Measurements from ENCODE around the gene CDC45. TPM values are rescaled to one million over a fixed set of nuclear protein-coding genes. Genes with fewer than 3 reads are reported as not detected.

CDC45 gene
- total and polyA plus RNA-seq, 2 of the 13 experiments (the other 11 are each of a cell fraction or from before 2014, with no cell fraction given): 14.4 to 36.3 TPM

DNA sequence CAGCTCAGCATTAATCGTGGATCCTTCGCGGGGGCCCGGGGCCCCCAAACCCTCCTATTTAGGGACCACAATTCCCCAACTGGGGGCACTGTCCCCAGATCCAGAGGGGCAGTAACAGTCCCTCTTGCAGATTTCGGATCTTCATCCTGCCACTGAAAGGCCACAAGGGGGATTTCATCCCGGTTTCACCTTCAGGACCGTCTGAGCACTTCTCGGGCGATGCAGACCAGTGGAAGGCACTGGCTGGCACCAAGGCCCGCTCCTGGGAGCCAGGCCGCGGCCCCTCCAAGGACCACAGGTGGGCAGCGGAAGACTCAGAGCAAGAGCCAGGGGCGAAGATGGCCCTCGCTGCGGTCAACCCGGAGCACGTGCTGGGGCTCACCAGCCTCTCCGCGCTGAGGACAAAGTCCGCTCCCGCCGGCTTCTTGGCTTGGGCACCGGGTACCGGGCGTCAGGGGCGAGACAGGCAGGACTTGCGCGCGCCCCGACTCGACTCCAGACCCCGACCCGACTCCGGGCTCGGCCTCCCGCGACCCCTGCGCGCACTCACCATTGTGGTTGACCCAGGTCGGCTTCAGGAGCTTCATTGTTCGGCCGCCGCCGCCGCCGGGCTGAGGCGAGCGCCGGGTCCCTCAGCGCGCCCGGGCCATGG is 48.7 kb upstream of the CDC45 start (continued):
- TF ChIP-seq TBX2 (CRISPR knock-in tag; IDR thresholded peaks at IDR 0.05; ENCODE audit: borderline replicate concordance) (peak; percentile 52), SMAD3 (CRISPR knock-in tag; IDR thresholded peaks at IDR 0.05) (0 out of 2 replicates have a peak, but pooled peaks have one; percentile 17), ISL2 (CRISPR knock-in tag; IDR thresholded peaks at IDR 0.05) (0 out of 2 replicates have a peak, but pooled peaks have one; percentile 22), FOXO1 (CRISPR knock-in tag; IDR thresholded peaks at IDR 0.05) (no peak), ZBTB20 (CRISPR knock-in tag; IDR thresholded peaks at IDR 0.05; ENCODE audit: borderline replicate concordance, low read depth) (no peak; the same call in 1 of the 2 replicates), SNAPC2 (CRISPR knock-in tag; IDR thresholded peaks at IDR 0.05) (0 out of 2 replicates have a peak, but pooled peaks have one; percentile 33), ZNF703 (CRISPR knock-in tag; IDR thresholded peaks at IDR 0.05; ENCODE audit: borderline replicate concordance) (peak; percentile 28; the same call in 1 of the 2 replicates), PHF21A (CRISPR knock-in tag; IDR thresholded peaks at IDR 0.05) (no peak), MIER3 (CRISPR knock-in tag; IDR thresholded peaks at IDR 0.05; ENCODE audit: borderline replicate concordance) (no peak), JARID2 (CRISPR knock-in tag; IDR thresholded peaks at IDR 0.05; ENCODE audit: insufficient replicate concordance) (no peak), MXI1 (IDR thresholded peaks at IDR 0.05; ENCODE audit: borderline replicate concordance, low read depth, low read length) (peak; percentile 70; the same call in 1 of the 3 replicates), NFYC (CRISPR knock-in tag; IDR thresholded peaks at IDR 0.05) (no peak), ZNF589 (CRISPR knock-in tag; conservative IDR thresholded peaks at IDR 0.05) (no peak), ZMAT3 (CRISPR knock-in tag; conservative IDR thresholded peaks at IDR 0.05) (peak; percentile 75; the same call in 1 of the 2 replicates), KLF11 (CRISPR knock-in tag; IDR thresholded peaks at IDR 0.05) (no peak)
- TF ChIP-seq, protein P1, sequence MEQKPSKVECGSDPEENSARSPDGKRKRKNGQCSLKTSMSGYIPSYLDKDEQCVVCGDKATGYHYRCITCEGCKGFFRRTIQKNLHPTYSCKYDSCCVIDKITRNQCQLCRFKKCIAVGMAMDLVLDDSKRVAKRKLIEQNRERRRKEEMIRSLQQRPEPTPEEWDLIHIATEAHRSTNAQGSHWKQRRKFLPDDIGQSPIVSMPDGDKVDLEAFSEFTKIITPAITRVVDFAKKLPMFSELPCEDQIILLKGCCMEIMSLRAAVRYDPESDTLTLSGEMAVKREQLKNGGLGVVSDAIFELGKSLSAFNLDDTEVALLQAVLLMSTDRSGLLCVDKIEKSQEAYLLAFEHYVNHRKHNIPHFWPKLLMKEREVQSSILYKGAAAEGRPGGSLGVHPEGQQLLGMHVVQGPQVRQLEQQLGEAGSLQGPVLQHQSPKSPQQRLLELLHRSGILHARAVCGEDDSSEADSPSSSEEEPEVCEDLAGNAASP (CRISPR knock-in tag; IDR thresholded peaks at IDR 0.05; ENCODE audit: borderline replicate concordance): no peak
- TF ChIP-seq, protein P2, sequence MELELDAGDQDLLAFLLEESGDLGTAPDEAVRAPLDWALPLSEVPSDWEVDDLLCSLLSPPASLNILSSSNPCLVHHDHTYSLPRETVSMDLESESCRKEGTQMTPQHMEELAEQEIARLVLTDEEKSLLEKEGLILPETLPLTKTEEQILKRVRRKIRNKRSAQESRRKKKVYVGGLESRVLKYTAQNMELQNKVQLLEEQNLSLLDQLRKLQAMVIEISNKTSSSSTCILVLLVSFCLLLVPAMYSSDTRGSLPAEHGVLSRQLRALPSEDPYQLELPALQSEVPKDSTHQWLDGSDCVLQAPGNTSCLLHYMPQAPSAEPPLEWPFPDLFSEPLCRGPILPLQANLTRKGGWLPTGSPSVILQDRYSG (CRISPR knock-in tag; IDR thresholded peaks at IDR 0.05): no peak
- TF ChIP-seq, protein P3, sequence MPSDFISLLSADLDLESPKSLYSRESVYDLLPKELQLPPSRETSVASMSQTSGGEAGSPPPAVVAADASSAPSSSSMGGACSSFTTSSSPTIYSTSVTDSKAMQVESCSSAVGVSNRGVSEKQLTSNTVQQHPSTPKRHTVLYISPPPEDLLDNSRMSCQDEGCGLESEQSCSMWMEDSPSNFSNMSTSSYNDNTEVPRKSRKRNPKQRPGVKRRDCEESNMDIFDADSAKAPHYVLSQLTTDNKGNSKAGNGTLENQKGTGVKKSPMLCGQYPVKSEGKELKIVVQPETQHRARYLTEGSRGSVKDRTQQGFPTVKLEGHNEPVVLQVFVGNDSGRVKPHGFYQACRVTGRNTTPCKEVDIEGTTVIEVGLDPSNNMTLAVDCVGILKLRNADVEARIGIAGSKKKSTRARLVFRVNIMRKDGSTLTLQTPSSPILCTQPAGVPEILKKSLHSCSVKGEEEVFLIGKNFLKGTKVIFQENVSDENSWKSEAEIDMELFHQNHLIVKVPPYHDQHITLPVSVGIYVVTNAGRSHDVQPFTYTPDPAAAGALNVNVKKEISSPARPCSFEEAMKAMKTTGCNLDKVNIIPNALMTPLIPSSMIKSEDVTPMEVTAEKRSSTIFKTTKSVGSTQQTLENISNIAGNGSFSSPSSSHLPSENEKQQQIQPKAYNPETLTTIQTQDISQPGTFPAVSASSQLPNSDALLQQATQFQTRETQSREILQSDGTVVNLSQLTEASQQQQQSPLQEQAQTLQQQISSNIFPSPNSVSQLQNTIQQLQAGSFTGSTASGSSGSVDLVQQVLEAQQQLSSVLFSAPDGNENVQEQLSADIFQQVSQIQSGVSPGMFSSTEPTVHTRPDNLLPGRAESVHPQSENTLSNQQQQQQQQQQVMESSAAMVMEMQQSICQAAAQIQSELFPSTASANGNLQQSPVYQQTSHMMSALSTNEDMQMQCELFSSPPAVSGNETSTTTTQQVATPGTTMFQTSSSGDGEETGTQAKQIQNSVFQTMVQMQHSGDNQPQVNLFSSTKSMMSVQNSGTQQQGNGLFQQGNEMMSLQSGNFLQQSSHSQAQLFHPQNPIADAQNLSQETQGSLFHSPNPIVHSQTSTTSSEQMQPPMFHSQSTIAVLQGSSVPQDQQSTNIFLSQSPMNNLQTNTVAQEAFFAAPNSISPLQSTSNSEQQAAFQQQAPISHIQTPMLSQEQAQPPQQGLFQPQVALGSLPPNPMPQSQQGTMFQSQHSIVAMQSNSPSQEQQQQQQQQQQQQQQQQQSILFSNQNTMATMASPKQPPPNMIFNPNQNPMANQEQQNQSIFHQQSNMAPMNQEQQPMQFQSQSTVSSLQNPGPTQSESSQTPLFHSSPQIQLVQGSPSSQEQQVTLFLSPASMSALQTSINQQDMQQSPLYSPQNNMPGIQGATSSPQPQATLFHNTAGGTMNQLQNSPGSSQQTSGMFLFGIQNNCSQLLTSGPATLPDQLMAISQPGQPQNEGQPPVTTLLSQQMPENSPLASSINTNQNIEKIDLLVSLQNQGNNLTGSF (CRISPR knock-in tag; IDR thresholded peaks at IDR 0.05): 0 out of 2 replicates have a peak, but pooled peaks have one; percentile 57
- TF ChIP-seq, protein P4, sequence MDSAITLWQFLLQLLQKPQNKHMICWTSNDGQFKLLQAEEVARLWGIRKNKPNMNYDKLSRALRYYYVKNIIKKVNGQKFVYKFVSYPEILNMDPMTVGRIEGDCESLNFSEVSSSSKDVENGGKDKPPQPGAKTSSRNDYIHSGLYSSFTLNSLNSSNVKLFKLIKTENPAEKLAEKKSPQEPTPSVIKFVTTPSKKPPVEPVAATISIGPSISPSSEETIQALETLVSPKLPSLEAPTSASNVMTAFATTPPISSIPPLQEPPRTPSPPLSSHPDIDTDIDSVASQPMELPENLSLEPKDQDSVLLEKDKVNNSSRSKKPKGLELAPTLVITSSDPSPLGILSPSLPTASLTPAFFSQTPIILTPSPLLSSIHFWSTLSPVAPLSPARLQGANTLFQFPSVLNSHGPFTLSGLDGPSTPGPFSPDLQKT (CRISPR knock-in tag; IDR thresholded peaks at IDR 0.05; ENCODE audit: borderline replicate concordance): no peak
- TF ChIP-seq, protein P5, sequence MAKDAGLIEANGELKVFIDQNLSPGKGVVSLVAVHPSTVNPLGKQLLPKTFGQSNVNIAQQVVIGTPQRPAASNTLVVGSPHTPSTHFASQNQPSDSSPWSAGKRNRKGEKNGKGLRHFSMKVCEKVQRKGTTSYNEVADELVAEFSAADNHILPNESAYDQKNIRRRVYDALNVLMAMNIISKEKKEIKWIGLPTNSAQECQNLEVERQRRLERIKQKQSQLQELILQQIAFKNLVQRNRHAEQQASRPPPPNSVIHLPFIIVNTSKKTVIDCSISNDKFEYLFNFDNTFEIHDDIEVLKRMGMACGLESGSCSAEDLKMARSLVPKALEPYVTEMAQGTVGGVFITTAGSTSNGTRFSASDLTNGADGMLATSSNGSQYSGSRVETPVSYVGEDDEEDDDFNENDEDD (CRISPR knock-in tag; IDR thresholded peaks at IDR 0.05; ENCODE audit: borderline replicate concordance): peak; percentile 85

Data from HepG2 (cell line).